ENCODE results near the gene DSCAM.

DNA sequence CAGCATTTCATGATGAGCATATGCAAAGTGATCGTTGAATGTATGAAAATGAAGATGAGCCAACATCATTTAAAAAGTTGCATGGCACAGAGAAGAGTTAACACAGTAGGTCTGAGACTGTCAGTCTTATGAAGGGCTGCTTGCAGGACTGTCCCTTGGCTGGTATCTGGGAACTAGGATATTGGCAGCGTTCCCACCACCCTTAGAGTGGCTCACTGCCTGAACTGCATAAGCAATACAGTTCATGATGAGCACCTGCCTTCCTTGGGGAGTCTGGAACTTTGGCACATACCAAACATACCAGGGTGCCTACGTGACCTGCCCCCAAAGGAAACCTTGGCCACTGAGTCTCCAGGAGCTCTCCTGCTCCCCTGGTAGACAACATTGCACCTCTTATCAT, 161.8 kb downstream of the DSCAM start:
- TF ChIP-seq, protein P1, sequence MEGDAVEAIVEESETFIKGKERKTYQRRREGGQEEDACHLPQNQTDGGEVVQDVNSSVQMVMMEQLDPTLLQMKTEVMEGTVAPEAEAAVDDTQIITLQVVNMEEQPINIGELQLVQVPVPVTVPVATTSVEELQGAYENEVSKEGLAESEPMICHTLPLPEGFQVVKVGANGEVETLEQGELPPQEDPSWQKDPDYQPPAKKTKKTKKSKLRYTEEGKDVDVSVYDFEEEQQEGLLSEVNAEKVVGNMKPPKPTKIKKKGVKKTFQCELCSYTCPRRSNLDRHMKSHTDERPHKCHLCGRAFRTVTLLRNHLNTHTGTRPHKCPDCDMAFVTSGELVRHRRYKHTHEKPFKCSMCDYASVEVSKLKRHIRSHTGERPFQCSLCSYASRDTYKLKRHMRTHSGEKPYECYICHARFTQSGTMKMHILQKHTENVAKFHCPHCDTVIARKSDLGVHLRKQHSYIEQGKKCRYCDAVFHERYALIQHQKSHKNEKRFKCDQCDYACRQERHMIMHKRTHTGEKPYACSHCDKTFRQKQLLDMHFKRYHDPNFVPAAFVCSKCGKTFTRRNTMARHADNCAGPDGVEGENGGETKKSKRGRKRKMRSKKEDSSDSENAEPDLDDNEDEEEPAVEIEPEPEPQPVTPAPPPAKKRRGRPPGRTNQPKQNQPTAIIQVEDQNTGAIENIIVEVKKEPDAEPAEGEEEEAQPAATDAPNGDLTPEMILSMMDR (IDR thresholded peaks at IDR 0.05): no peak
- TF ChIP-seq POLR2A (IDR thresholded peaks at IDR 0.05): no peak
- TF ChIP-seq EP300 (IDR thresholded peaks at IDR 0.05): no peak
